GM12878 (cell line): Measurements from ENCODE around the gene LSAMP. TPM values are rescaled to one million over a fixed set of nuclear protein-coding genes. Genes with fewer than 3 reads are reported as not detected.
A peak's percentile ranks its signal among the peaks of the same experiment; 100 is the strongest.

Experiments used
- ATAC-seq: fragments of 200-7000 bp; cut with Tn5 transposase; 3 replicates; pipeline ENCODE4 v1.9.1; 2020; ENCODE audit warnings: mild to moderate bottlenecking, moderate library complexity
- BruUV-seq: library from RNA; stranded (reverse); fragments of 400-500 nt; replicated peaks from 2 replicates; lab custom pipeline; 2021; lab: Mats Ljungman, UMichigan
- CTCF ChIA-PET: fragments of 300-600 bp; sonication (Branson Sonifier 250); formaldehyde crosslinking; extraction: SDS; loops from one replicate; lab custom pipeline; 2021; ENCODE audit warnings: inconsistent platforms; lab: Yijun Ruan, JAX
- POLR2A ChIA-PET: fragments of 350-600 bp; formaldehyde crosslinking; extraction: SDS; loops from one replicate; lab custom pipeline; 2021; ENCODE audit warnings: inconsistent platforms; lab: Charles Lee
- RAD21 ChIA-PET: fragments of 300-600 bp; sonication (Branson Sonifier 250); formaldehyde crosslinking; loops from one replicate; lab custom pipeline; 2023; ENCODE audit warnings: antibody characterized with exemption; ENCODE audit not compliant: unreplicated experiment; lab: Charles Lee
- SMC1A ChIA-PET: fragments of 300-600 bp; sonication (Branson Sonifier 250); formaldehyde crosslinking; loops from one replicate; lab custom pipeline; 2023; ENCODE audit not compliant: unreplicated experiment, uncharacterized antibody; lab: Charles Lee
- DNase-seq: peaks from one replicate; pipeline ENCODE4 v3.0.0-alpha.2; 2011; ENCODE audit warnings: low read depth, low spot score
- FAIRE-seq: peaks from 3 replicates; lab custom pipeline; 2011; peaks lifted over from hg19 to GRCh38; lab: Jason Lieb, UNC
- H2AFZ ChIP-seq: 2 replicates; pipeline ENCODE4 v1.6.0; 2011; ENCODE audit warnings: low read depth, low read length, control low read depth; ENCODE audit not compliant: control insufficient read depth
- H3K27ac ChIP-seq: 2 replicates; pipeline ENCODE4 v1.5.1; 2011; ENCODE audit warnings: control low read depth; ENCODE audit not compliant: control insufficient read depth, insufficient read depth
- H3K27me3 ChIP-seq, 2 experiments: replicated peaks in 1 of 2; 2 replicates each; pipeline versions ENCODE4 v1.6.0 to v1.6.1; 2011; ENCODE audit warnings: low read length in 1 of 2; ENCODE audit not compliant: control insufficient read depth in 2 of 2, insufficient read depth in 2 of 2
- H3K36me3 ChIP-seq, 2 experiments: 2 replicates each; pipeline ENCODE4 v1.5.1; 2011; ENCODE audit warnings: low read length in 1 of 2; ENCODE audit not compliant: control insufficient read depth in 2 of 2, insufficient read depth in 2 of 2
- H3K4me1 ChIP-seq: 2 replicates; pipeline ENCODE4 v1.6.1; 2011; ENCODE audit warnings: mild to moderate bottlenecking, low read length, moderate library complexity, mixed read lengths; ENCODE audit not compliant: control insufficient read depth, insufficient read depth
- H3K4me2 ChIP-seq: 2 replicates; pipeline ENCODE4 v1.6.0; 2011; ENCODE audit warnings: control low read depth; ENCODE audit not compliant: control insufficient read depth, insufficient read depth
- H3K4me3 ChIP-seq: fragments of 200-600 bp; sonication (generic); 2 replicates; pipeline ENCODE4 v1.5.1; 2016
- H3K79me2 ChIP-seq: 2 replicates; pipeline ENCODE4 v1.6.0; 2011; ENCODE audit warnings: low read length; ENCODE audit not compliant: control insufficient read depth, insufficient read depth
- H3K9ac ChIP-seq: 2 replicates; pipeline ENCODE4 v1.8.0; 2011; ENCODE audit warnings: low read length, control low read depth, mixed read lengths; ENCODE audit not compliant: control insufficient read depth, insufficient read depth
- H3K9me3 ChIP-seq: replicated peaks from 3 replicates; pipeline ENCODE4 v1.5.1; 2011; ENCODE audit warnings: mild to moderate bottlenecking, low read length; ENCODE audit not compliant: control insufficient read depth, insufficient read depth
- H4K20me1 ChIP-seq: 2 replicates; pipeline ENCODE4 v1.6.0; 2011; ENCODE audit not compliant: control insufficient read depth, insufficient read depth
- CBX5 ChIP-seq: sonication (generic); IDR thresholded peaks from 2 replicates; pipeline ENCODE4 v1.6.1; 2016; ENCODE audit warnings: low read depth, moderate library complexity, mild to moderate bottlenecking, inconsistent platforms
- PKNOX1 ChIP-seq: fragments of 450-650 bp; IDR thresholded peaks from 2 replicates; pipeline ENCODE4 v1.6.1; 2016; ENCODE audit warnings: mild to moderate bottlenecking
- PRDM15 ChIP-seq: fragments of 450-650 bp; formaldehyde crosslinking; IDR thresholded peaks from 2 replicates; pipeline ENCODE4 v1.4.0; 2020; ENCODE audit warnings: mild to moderate bottlenecking, moderate library complexity
- SPI1 ChIP-seq: IDR thresholded peaks from 2 replicates; pipeline ENCODE4 v1.6.1; 2011; ENCODE audit warnings: low read depth, mild to moderate bottlenecking, low read length, moderate library complexity, borderline replicate concordance; ENCODE audit not compliant: insufficient read depth
- TCF3 ChIP-seq: IDR thresholded peaks from 2 replicates; pipeline ENCODE4 v1.6.1; 2012; ENCODE audit warnings: low read depth, mild to moderate bottlenecking, low read length, borderline replicate concordance; ENCODE audit not compliant: insufficient read depth
- WGBS: methylation state at CpG from one replicate; pipeline ENCODE4 v1.1.6; 2016; ENCODE audit warnings: low lambda C conversion rate; ENCODE audit not compliant: insufficient replicate concordance, insufficient coverage; ENCODE audit errors: missing lambda C conversion rate; 5-methylcytosine and 5-hydroxymethylcytosine counted together
- in situ Hi-C: fragments of 300-500 bp; cut with MboI; formaldehyde crosslinking; loops from 9 replicates; pipeline ENCODE4 v1.14.3; 2018; ENCODE audit warnings: mixed read lengths
- intact Hi-C: fragments of 100-400 bp; cut with micrococcal nuclease; formaldehyde crosslinking; loops from one replicate; pipeline ENCODE4 v1.14.2; 2022; ENCODE audit not compliant: unreplicated experiment
- polyA plus RNA-seq, 11 experiments: library from polyadenylated mRNA; depleted of rRNA in 4 of 11; unstranded in 6 of 11; stranded (reverse) in 5 of 11; fragments of >200 nt; fragmentation: Nextera tagmentation in 4 of 11; fragmentation: Illumina TruSeq in 1 of 11; extraction: Ambion mirVana in 4 of 11; extraction: Trizol in 1 of 11; gene quantifications; 1 replicate in 1 of 11; 2 replicates in 10 of 11; pipeline versions ENCODE4 v1.2.1 to v1.2.3, GENCODE V29; 2011 to 2016; ENCODE audit warnings: inconsistent platforms in 2 of 11, missing spikeins in 2 of 11, low read depth in 1 of 11
- total RNA-seq, 4 experiments: library from RNA; depleted of rRNA in 3 of 4; stranded (reverse); fragments of >200 nt in 3 of 4; fragmentation: Illumina TruSeq in 1 of 4; extraction: Trizol in 1 of 4; gene quantifications; 2 replicates each; pipeline versions ENCODE4 v1.2.1 to v1.2.3, GENCODE V29; 2013 to 2021
- TF ChIP-seq, protein P1 (sequence below): fragments of 450-650 bp; formaldehyde crosslinking; IDR thresholded peaks from 2 replicates; pipeline ENCODE4 v1.5.0; 2022; ENCODE audit warnings: mild to moderate bottlenecking, missing genetic modification characterization
- TF ChIP-seq, protein P2 (sequence below): IDR thresholded peaks from 2 replicates; pipeline ENCODE4 v1.6.1; 2012; ENCODE audit warnings: mild to moderate bottlenecking, low read depth, low read length

Gene LSAMP
- total and polyA plus RNA-seq, 10 of the 15 experiments (the other 5 are each of a cell fraction or from before 2014, with no cell fraction given), result 2.0 to 12.7 (median 6.5) TPM

DNA sequence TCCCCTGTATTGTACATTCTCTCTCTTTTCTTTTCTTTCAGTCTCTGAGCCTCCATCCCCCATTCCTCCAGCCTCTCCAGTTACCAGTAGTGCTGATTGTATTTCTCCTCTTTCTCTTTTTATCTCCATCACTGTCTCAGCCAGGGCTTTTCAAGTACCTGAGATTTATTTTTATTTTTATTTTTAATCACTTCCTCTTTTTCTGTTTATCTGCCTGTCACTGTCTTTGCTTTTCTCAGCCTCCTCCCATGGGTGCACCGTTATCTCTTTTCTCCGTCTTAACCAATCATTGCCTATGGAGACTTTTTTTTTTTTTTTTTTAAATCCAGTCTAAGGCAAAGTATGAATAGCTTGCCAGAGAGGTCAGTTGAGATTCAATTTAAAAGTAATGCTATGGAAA lies 462.7 kb downstream of the LSAMP start:
- SMC1A ChIA-PET, result no interaction called here
- in situ Hi-C loops, result no loop called here
- BruUV-seq, result no TSS peak

More for the DNA sequence above, 462.7 kb downstream of the LSAMP start:
- Histone ChIP-seq H3K9me3 (no peaks in the 10 kb centered on the region), H3K4me1 (no peaks in the 10 kb centered on the region), H3K4me3 (no peak overlapping the region), H3K9ac (no peak overlapping the region), H3K36me3 (no peaks in the 10 kb centered on the region), H3K27ac (no peak overlapping the region), H4K20me1 (no peaks in the 10 kb centered on the region), H3K4me2 (no peak overlapping the region), H3K79me2 (no peaks in the 10 kb centered on the region), H3K27me3 (no peaks in the 10 kb centered on the region), H2AFZ (no peak overlapping the region)
- 24% methylated on average over 2 of the region's 2 CpGs for WGBS
- ChIA-PET CTCF (no interaction called here), POLR2A (interaction anchor here (0.8 kb wide), 1 partner anchor 58 kb away, joined by 3 read pairs; no protein-coding TSS in a partner anchor), RAD21 (no interaction called here)
- no peak for DNase-seq
- intact Hi-C loops, result no loop called here
- peak; percentile 39 for ATAC-seq
- FAIRE-seq, result no peak
- TF ChIP-seq SPI1 (peak; percentile 63; the same call in 1 of the 2 replicates), TCF3 (no peak), PRDM15 (no peak), CBX5 (no peak), PKNOX1 (peak; percentile 61)
- TF ChIP-seq, protein P1, sequence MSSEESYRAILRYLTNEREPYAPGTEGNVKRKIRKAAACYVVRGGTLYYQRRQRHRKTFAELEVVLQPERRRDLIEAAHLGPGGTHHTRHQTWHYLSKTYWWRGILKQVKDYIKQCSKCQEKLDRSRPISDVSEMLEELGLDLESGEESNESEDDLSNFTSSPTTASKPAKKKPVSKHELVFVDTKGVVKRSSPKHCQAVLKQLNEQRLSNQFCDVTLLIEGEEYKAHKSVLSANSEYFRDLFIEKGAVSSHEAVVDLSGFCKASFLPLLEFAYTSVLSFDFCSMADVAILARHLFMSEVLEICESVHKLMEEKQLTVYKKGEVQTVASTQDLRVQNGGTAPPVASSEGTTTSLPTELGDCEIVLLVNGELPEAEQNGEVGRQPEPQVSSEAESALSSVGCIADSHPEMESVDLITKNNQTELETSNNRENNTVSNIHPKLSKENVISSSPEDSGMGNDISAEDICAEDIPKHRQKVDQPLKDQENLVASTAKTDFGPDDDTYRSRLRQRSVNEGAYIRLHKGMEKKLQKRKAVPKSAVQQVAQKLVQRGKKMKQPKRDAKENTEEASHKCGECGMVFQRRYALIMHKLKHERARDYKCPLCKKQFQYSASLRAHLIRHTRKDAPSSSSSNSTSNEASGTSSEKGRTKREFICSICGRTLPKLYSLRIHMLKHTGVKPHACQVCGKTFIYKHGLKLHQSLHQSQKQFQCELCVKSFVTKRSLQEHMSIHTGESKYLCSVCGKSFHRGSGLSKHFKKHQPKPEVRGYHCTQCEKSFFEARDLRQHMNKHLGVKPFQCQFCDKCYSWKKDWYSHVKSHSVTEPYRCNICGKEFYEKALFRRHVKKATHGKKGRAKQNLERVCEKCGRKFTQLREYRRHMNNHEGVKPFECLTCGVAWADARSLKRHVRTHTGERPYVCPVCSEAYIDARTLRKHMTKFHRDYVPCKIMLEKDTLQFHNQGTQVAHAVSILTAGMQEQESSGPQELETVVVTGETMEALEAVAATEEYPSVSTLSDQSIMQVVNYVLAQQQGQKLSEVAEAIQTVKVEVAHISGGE (CRISPR knock-in tag), result no peak
- TF ChIP-seq, protein P2, sequence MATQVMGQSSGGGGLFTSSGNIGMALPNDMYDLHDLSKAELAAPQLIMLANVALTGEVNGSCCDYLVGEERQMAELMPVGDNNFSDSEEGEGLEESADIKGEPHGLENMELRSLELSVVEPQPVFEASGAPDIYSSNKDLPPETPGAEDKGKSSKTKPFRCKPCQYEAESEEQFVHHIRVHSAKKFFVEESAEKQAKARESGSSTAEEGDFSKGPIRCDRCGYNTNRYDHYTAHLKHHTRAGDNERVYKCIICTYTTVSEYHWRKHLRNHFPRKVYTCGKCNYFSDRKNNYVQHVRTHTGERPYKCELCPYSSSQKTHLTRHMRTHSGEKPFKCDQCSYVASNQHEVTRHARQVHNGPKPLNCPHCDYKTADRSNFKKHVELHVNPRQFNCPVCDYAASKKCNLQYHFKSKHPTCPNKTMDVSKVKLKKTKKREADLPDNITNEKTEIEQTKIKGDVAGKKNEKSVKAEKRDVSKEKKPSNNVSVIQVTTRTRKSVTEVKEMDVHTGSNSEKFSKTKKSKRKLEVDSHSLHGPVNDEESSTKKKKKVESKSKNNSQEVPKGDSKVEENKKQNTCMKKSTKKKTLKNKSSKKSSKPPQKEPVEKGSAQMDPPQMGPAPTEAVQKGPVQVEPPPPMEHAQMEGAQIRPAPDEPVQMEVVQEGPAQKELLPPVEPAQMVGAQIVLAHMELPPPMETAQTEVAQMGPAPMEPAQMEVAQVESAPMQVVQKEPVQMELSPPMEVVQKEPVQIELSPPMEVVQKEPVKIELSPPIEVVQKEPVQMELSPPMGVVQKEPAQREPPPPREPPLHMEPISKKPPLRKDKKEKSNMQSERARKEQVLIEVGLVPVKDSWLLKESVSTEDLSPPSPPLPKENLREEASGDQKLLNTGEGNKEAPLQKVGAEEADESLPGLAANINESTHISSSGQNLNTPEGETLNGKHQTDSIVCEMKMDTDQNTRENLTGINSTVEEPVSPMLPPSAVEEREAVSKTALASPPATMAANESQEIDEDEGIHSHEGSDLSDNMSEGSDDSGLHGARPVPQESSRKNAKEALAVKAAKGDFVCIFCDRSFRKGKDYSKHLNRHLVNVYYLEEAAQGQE, result no peak
